ENCODE results near the gene EPG5. TPM values are rescaled to one million over a fixed set of nuclear protein-coding genes. Genes with fewer than 3 reads are reported as not detected.

The EPG5 gene
- total RNA-seq, 1 donor = 161 TPM

DNA sequence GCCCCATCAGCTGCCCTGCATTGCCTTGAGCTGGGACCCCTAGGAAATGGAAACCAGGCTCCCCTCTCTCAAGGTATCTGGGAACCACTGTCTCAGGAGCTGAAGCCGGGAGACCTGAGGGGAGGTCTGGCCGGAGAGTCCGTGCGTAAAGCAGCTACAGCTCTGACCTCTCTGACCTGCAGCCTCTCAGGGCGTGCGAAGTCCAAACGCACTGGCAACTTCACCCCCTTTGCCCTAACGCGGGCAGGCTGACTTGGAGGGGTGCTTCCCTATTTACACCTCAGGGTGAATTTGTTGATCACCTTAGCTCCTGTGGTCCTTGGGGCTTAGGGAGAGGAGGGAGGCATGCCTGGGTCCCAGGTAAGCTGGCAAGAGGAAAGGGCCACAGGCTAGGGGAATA is 124.1 kb downstream of the EPG5 start:
- no peak overlapping the region for H3K4me3 ChIP-seq (ENCODE audit: low read depth, low read length)
- TF ChIP-seq, protein P1, sequence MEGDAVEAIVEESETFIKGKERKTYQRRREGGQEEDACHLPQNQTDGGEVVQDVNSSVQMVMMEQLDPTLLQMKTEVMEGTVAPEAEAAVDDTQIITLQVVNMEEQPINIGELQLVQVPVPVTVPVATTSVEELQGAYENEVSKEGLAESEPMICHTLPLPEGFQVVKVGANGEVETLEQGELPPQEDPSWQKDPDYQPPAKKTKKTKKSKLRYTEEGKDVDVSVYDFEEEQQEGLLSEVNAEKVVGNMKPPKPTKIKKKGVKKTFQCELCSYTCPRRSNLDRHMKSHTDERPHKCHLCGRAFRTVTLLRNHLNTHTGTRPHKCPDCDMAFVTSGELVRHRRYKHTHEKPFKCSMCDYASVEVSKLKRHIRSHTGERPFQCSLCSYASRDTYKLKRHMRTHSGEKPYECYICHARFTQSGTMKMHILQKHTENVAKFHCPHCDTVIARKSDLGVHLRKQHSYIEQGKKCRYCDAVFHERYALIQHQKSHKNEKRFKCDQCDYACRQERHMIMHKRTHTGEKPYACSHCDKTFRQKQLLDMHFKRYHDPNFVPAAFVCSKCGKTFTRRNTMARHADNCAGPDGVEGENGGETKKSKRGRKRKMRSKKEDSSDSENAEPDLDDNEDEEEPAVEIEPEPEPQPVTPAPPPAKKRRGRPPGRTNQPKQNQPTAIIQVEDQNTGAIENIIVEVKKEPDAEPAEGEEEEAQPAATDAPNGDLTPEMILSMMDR (IDR thresholded peaks at IDR 0.05; ENCODE audit: insufficient read depth, low read depth, low read length) = no peak
- no peak for DNase-seq (ENCODE audit: low read depth)

DNA sequence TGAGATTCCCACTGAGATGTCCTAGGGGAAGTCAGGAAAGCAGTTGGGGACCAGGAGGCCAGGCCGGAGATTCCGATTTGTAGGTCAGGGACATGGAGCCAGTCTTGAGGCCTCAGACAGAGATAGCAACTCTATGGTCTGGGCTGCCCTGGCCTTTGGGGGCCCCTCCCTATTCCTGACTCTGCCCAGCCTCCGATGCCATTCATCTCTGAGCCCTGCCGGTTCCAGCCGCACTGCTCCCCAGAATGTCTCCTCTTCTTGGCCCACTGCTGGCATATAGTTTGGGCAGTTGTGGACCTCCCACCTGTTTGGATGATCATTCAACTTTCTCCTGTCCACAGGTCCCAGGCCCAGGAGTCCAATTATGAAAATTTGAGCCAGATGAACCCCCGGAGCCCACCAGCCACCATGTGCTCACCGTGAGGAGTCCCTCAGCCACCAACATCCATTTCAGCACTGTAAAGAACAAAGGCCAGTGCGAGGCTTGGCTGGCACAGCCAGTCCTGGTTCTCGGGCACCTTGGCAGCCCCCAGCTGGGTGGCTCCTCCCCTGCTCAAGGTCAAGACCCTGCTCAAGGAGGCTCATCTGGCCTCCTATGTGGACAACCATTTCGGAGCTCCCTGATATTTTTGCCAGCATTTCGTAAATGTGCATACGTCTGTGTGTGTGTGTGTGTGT is 125.2 kb downstream of the EPG5 start:
- DNase-seq (ENCODE audit: low read depth) = no peak
- H3K4me3 ChIP-seq (ENCODE audit: low read depth, low read length) = no peak overlapping the region
- TF ChIP-seq, protein P1 (IDR thresholded peaks at IDR 0.05; ENCODE audit: insufficient read depth, low read depth, low read length) = no peak

- DNase-seq (ENCODE audit: low read depth) = no peak
- TF ChIP-seq, protein P1 (IDR thresholded peaks at IDR 0.05; ENCODE audit: insufficient read depth, low read depth, low read length) = no peak
- H3K4me3 ChIP-seq (ENCODE audit: low read depth, low read length) = no peak overlapping the region
Observed at GRCh38 chr18:45841060-45841764, 125.9 kb downstream of the EPG5 start.

DNA sequence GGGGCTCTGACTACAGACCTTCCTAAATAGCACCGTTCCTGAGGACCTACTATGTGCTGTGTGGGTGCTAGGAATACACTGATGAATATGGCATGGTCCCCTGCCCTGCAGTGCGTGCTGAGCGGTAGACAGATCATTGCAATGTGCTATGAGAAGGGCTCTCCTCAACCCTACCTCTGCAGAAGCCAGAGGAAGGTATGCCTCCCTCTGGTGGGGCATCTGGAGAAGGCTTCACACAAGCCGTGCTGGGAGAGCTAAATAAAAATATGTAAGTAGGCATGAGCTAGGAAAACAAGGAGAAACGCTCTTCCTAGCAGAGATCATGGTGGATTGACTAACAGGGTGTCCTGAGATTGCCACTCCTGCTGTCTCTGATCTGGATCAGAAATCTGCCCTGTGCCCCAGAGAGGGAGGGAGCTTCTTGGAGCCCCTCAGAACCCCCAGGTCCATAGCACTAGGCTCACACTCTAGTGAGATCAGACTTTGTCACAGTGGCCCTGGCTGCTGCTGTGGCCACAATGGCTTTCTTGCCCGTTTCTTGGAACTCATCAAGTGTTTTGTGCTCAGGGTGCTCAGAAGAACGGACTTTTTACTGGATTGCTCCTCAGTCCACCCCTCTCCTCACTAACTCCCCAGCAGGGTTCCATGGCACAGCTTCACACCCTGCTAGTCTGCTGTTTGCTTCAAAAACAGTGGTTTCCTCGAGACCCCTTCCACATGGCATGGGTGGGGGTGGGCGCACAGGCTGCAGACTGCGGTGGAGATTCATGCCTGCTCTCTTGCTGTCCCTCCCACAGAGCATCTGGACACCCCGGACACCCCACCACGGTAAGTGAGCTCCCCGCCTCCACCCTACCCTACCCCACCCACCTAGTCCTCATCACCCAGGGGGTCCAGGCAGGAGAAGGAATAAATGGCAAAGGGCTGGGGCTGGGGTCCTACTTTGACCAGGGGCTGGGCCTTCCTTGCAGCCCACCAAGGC is 127.4 kb downstream of the EPG5 start:
- TF ChIP-seq, protein P1 (IDR thresholded peaks at IDR 0.05; ENCODE audit: insufficient read depth, low read depth, low read length) = peak; percentile 81
- DNase-seq (ENCODE audit: low read depth) = peak; percentile 76
- H3K4me3 ChIP-seq (ENCODE audit: low read depth, low read length) = no peak overlapping the region

- DNase-seq (ENCODE audit: low read depth) = no peak
Observed at GRCh38 chr18:45838302-45839070, 128.6 kb downstream of the EPG5 start.

More at GRCh38 chr18:45838302-45839070, 128.6 kb downstream of the EPG5 start:
- no peak overlapping the region for H3K4me3 ChIP-seq (ENCODE audit: low read depth, low read length)
- TF ChIP-seq, protein P1 (IDR thresholded peaks at IDR 0.05; ENCODE audit: insufficient read depth, low read depth, low read length) = no peak

Measured in fibroblast of villous mesenchyme (primary cell).